Pancreas (tissue), 10 donors: Measurements from ENCODE around the gene CMC4. TPM values are rescaled to one million over a fixed set of nuclear protein-coding genes. Genes with fewer than 3 reads are reported as not detected.
A peak's percentile ranks its signal among the peaks of the same experiment; 100 is the strongest.

Experiments used
- ATAC-seq, 4 donors: fragments of 200-7000 bp; cut with Tn5 transposase; one replicate each; pipeline versions ENCODE4 v1.8.0 to v1.9.1; 2020; ENCODE audit warnings: mild to moderate bottlenecking in 4 of 4, moderate library complexity in 4 of 4
- DNase-seq, 6 donors: peaks; one replicate each; pipeline ENCODE4 v3.0.0-alpha.2; 2020
- FAIRE-seq: peaks from 2 replicates; lab custom pipeline; 2012; peaks lifted over from hg19 to GRCh38; lab: Jason Lieb, UNC
- H3K27ac ChIP-seq, 4 donors: fragments of 200-600 bp; sonication (generic); 1 replicate in 3 of 4; 2 replicates in 1 of 4; pipeline versions ENCODE4 v1.5.0 to v1.8.0; 2020
- H3K27me3 ChIP-seq, 4 donors: fragments of 200-600 bp; one replicate each; pipeline ENCODE4 v1.8.0; 2021
- H3K36me3 ChIP-seq, 3 donors: fragments of 200-600 bp; sonication (generic) in 1 of 3; one replicate each; pipeline versions ENCODE4 v1.5.0 to v1.8.0; 2020 to 2021
- H3K4me1 ChIP-seq, 3 donors: fragments of 200-600 bp; one replicate each; pipeline ENCODE4 v1.8.0; 2021
- H3K4me3 ChIP-seq, 4 donors: fragments of 200-600 bp; sonication (generic) in 2 of 4; one replicate each; pipeline versions ENCODE4 v1.5.0 to v1.8.0; 2020 to 2021
- H3K9me3 ChIP-seq, 4 donors: fragments of 200-600 bp; one replicate each; pipeline ENCODE4 v1.8.0; 2021
- WGBS, 2 donors: extraction: QIAGEN DNeasy Blood & Tissue Kit; methylation state at CpG; one replicate each; pipeline ENCODE4 v1.1.7; 2013; 5-methylcytosine and 5-hydroxymethylcytosine counted together
- intact Hi-C, 3 donors: fragments of 100-400 bp; cut with DNase I; formaldehyde crosslinking; loops; one replicate each; pipeline versions ENCODE4 v1.11.1 to v1.14.2; 2022
- polyA plus RNA-seq, 2 donors: library from polyadenylated mRNA; stranded (reverse); fragments of 200-250 nt; gene quantifications; one replicate each; pipeline ENCODE4 v1.2.3, GENCODE V29; 2013
- total RNA-seq, 6 donors: library from RNA; stranded (reverse); fragmentation: NEBNext Ultra II Directional in 4 of 6; extraction: Animal tissue kit (Norgen Biotek cat#: 25700) in 4 of 6; gene quantifications; one replicate each; pipeline versions ENCODE4 v1.2.1 to v1.2.4, GENCODE V29; 2021 to 2023
- TF ChIP-seq, protein P1 (sequence below), 4 donors: fragments of 200-600 bp; sonication (generic) in 3 of 4; IDR thresholded peaks; one replicate each; pipeline versions ENCODE4 v1.5.0 to v1.8.0; 2021; ENCODE audit warnings: antibody characterized with exemption in 4 of 4
- donor health status: healthy with polysubstance abuse.
- donor health status: DM: no; HTN: no; CAD: no; lungs with moderate emphysema.
- donor health status: DM: no; HTN: no; CAD: no.
- donor health status: control.
- donor health status: control.
- donor health status: Bipolar disorder and iron deficiency.
- donor health status: DM: yes; HTN: yes; CAD: no.
- donor health status: DM: no; HTN: no; CAD: no.
- donor health status: DM: no; HTN: no; CAD: no.
- donor health status: DM: yes; HTN: yes; CAD: no.

The CMC4 gene
- total and polyA plus RNA-seq, 8 donors: 2.6 to 16.6 (median 3.8) TPM

GRCh38 chrX:155035688-155036087, 35.2 kb downstream of the CMC4 start:
- Histone ChIP-seq H3K27me3 (no peaks in the 10 kb centered on the region), H3K4me1 (no peaks in the 10 kb centered on the region), H3K9me3 (no peaks in the 10 kb centered on the region), H3K27ac (no peak overlapping the region), H3K36me3 (no peaks in the 10 kb centered on the region), H3K4me3 (no peak overlapping the region)
- intact Hi-C loops: no loop called here
- no peak for FAIRE-seq
- ATAC-seq: no peak
- TF ChIP-seq, protein P1, sequence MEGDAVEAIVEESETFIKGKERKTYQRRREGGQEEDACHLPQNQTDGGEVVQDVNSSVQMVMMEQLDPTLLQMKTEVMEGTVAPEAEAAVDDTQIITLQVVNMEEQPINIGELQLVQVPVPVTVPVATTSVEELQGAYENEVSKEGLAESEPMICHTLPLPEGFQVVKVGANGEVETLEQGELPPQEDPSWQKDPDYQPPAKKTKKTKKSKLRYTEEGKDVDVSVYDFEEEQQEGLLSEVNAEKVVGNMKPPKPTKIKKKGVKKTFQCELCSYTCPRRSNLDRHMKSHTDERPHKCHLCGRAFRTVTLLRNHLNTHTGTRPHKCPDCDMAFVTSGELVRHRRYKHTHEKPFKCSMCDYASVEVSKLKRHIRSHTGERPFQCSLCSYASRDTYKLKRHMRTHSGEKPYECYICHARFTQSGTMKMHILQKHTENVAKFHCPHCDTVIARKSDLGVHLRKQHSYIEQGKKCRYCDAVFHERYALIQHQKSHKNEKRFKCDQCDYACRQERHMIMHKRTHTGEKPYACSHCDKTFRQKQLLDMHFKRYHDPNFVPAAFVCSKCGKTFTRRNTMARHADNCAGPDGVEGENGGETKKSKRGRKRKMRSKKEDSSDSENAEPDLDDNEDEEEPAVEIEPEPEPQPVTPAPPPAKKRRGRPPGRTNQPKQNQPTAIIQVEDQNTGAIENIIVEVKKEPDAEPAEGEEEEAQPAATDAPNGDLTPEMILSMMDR (IDR thresholded peaks at IDR 0.05): no peak
- no peak for DNase-seq
- WGBS, 2 donors: 78 to 96% methylated on average over 4 of the region's 4 CpGs

DNA sequence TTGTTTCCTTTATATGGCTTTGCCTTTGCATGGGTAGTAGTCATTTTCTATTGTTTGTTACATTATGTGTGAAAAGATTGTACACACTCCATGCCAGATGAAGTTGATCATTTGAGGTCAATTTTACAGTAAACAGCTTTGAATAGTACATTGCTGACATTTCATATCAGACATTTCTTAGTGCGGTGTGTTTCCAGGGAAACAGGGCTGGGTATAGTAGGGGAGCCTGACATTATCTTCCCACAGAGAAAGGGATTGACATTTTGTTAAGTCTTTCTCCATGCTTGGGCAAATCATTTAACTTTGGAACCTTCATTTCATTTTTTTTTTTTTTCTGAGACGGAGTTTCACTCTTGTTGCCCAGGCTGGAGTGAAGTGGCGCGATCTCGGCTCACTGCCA, 39.3 kb downstream of the CMC4 start:
- no peak overlapping the region for H3K27ac ChIP-seq
- H3K4me1 ChIP-seq: no peaks in the 10 kb centered on the region
- FAIRE-seq (no peak), ATAC-seq (no peak), DNase-seq (no peak)
- H3K9me3 ChIP-seq: no peaks in the 10 kb centered on the region
- no peaks in the 10 kb centered on the region for H3K36me3 ChIP-seq
- H3K27me3 ChIP-seq: no peaks in the 10 kb centered on the region
- 61 to 71% methylated on average over 5 of the region's 5 CpGs for WGBS, 2 donors
- TF ChIP-seq, protein P1 (IDR thresholded peaks at IDR 0.05): no peak
- intact Hi-C loops: no loop called here
- no peak overlapping the region for H3K4me3 ChIP-seq

DNA sequence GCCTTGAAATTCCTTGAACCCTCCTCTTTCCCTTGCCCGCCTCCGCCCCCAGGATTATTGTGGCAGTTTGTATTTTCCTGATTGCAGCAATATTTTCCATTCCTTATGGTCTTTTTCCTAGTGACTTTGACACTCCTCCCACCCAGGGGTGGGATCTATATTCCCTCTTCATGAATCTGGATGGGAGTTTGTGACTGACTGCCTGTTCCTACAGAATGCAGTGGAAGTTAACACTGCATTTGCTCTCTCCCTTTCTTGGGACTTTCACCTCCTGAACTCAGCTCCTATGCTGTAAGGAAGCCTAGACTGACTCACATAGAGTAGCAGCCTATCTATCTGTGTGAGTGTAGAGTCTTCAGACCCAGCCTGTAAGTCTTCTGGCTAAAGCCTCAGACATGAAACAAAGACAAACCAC, 42.1 kb downstream of the CMC4 start:
- FAIRE-seq (no peak), ATAC-seq (peak in 1 of 4 donors; percentile 2)
- 49 to 51% methylated on average over 2 of the region's 2 CpGs for WGBS, 2 donors

DNA sequence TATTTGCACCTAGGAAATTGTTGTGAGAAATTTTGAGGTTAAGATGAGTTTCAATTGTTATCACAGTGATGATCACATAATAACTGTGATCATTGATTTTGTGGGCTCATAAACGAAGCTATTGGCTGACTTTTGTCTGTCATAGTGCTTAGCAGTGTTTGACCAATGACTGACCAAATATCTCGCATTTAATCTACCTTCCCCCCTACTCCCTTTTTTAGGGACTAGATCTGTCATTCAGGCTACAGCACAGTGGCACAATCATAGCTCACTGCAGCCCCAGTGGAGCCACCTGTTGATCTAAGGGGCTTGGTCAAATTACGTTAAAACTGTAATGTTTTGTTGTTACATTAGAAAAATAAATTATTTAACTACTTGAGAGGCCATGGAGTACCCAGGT, 42.8 kb downstream of the CMC4 start:
- ATAC-seq: no peak
- DNase-seq: no peak
- WGBS, 2 donors: 2 to 19% methylated on average over 3 of the region's 3 CpGs
- no peak for FAIRE-seq
- intact Hi-C loops: no loop called here
- Histone ChIP-seq H3K9me3 (no peaks in the 10 kb centered on the region), H3K27ac (peak overlapping the region in 3 of 4 donors; percentile 91 to 99 (median 98)), H3K27me3 (no peaks in the 10 kb centered on the region), H3K4me3 (peak overlapping the region; percentile 36 to 58 (median 40)), H3K4me1 (peaks cover 0 to 2% (median 0%) of the 10 kb centered on the region in 3 donors), H3K36me3 (no peaks in the 10 kb centered on the region)
- TF ChIP-seq, protein P1 (IDR thresholded peaks at IDR 0.05): no peak

More for the DNA sequence above, 42.1 kb downstream of the CMC4 start:
- no peak for DNase-seq
- Histone ChIP-seq H3K27me3 (no peaks in the 10 kb centered on the region), H3K9me3 (no peaks in the 10 kb centered on the region), H3K4me1 (peaks cover 0 to 2% (median 0%) of the 10 kb centered on the region in 3 donors), H3K36me3 (no peaks in the 10 kb centered on the region), H3K4me3 (peak overlapping the region in 2 of 4 donors; percentile 11 to 58), H3K27ac (peak overlapping the region in 2 of 4 donors; percentile 98 to 99)
- TF ChIP-seq, protein P1 (IDR thresholded peaks at IDR 0.05): no peak
- intact Hi-C loops: no loop called here

- TF ChIP-seq, protein P1 (IDR thresholded peaks at IDR 0.05): no peak
- H3K9me3 ChIP-seq: no peaks in the 10 kb centered on the region
- ATAC-seq (peak; percentile 22 to 59 (median 40)), FAIRE-seq (peak; percentile 13), DNase-seq (peak in 1 of 6 donors; percentile 40)
- no peaks in the 10 kb centered on the region for H3K27me3 ChIP-seq
- peaks cover 0 to 2% (median 0%) of the 10 kb centered on the region in 3 donors for H3K4me1 ChIP-seq
- intact Hi-C loops: no loop called here
- WGBS, 2 donors: 0 to 29% methylated on average over 14 of the region's 14 CpGs
- H3K36me3 ChIP-seq: no peaks in the 10 kb centered on the region
- H3K4me3 ChIP-seq: peak overlapping the region; percentile 36 to 58 (median 40)
- peak overlapping the region; percentile 91 to 99 (median 96) for H3K27ac ChIP-seq
Observed at GRCh38 chrX:155027509-155028066, 43.3 kb downstream of the CMC4 start.
